ENCODE results near the gene PARP1.

DNA sequence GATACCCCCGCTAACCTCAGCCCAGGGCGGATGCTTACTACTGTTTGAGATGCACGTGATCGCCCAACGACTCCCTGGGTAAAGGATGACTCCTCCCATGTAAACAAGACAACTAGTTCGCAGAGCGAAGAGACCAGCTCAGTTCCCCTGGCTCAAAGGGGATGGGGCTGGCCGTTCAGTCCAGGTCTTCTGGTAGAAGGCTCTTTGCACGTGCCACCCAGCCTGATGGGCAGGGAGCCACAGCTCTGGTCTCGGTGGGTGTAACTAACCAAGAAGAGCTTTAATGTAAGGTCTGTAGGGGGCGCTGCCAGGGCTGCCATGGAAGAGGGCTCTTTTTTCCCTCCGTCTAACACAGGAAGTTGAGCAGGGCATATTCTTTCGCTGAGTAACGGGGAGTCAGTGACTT, 49.4 kb upstream of the PARP1 start:
- TF ChIP-seq, protein P1, sequence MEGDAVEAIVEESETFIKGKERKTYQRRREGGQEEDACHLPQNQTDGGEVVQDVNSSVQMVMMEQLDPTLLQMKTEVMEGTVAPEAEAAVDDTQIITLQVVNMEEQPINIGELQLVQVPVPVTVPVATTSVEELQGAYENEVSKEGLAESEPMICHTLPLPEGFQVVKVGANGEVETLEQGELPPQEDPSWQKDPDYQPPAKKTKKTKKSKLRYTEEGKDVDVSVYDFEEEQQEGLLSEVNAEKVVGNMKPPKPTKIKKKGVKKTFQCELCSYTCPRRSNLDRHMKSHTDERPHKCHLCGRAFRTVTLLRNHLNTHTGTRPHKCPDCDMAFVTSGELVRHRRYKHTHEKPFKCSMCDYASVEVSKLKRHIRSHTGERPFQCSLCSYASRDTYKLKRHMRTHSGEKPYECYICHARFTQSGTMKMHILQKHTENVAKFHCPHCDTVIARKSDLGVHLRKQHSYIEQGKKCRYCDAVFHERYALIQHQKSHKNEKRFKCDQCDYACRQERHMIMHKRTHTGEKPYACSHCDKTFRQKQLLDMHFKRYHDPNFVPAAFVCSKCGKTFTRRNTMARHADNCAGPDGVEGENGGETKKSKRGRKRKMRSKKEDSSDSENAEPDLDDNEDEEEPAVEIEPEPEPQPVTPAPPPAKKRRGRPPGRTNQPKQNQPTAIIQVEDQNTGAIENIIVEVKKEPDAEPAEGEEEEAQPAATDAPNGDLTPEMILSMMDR (conservative IDR thresholded peaks at IDR 0.05) = no peak
- TF ChIP-seq EZH2 (IDR thresholded peaks at IDR 0.05; ENCODE audit: low read depth) = no peak

Data from PC-9 (cell line).